ENCODE data around the gene WNK2.

DNA sequence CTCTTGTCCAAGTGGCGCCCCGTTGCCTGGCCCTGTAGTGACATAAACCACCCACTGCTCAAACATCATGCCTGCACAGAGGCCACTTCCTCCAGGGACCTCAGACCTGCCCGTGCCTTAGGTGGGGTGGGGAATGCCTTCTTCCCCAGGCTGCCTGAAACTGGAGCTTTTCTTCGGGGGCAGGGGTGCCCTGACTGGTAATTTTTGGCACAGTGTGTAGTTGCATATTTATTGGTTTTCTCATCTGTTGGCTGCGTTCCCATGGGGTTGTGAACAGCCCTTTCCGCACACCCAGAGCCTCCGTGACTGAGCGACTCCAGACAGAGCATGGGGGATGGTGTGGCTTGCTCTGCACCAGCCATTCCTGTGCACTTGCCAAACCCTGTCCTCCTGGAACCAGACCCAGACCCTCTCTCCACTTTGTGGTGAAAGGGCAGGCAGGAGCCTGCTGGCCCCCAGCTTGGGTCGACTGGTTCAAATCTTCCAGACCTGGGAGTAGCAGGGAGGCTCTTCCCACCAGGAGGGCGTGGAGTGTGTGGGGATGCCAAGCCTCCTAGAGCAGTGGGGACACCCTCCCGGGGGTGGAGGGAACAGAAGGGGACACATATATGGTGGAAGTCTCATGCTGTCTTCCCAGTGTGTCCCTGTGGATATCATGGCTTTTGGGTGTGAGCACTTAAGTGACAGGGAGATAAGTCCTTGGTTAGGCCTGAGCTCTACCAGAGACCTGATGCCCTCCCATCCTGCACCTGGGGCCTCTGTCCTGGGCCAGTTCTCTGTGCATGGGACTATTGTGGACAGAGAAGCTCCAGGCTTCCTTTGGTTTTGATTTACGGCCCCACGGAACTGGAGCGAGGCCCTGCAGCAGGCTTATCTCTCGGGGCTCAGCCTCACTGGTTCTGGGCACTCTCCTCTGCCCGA, 39.6 kb downstream of the WNK2 start:
- TF ChIP-seq, protein P1, sequence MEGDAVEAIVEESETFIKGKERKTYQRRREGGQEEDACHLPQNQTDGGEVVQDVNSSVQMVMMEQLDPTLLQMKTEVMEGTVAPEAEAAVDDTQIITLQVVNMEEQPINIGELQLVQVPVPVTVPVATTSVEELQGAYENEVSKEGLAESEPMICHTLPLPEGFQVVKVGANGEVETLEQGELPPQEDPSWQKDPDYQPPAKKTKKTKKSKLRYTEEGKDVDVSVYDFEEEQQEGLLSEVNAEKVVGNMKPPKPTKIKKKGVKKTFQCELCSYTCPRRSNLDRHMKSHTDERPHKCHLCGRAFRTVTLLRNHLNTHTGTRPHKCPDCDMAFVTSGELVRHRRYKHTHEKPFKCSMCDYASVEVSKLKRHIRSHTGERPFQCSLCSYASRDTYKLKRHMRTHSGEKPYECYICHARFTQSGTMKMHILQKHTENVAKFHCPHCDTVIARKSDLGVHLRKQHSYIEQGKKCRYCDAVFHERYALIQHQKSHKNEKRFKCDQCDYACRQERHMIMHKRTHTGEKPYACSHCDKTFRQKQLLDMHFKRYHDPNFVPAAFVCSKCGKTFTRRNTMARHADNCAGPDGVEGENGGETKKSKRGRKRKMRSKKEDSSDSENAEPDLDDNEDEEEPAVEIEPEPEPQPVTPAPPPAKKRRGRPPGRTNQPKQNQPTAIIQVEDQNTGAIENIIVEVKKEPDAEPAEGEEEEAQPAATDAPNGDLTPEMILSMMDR (IDR thresholded peaks at IDR 0.05; ENCODE audit: low read depth, low read length, poor library complexity, severe bottlenecking), result no peak
- no peak for TF ChIP-seq EZH2phosphoT487 (IDR thresholded peaks at IDR 0.05; ENCODE audit: borderline replicate concordance, low read length)

Measured in DOHH2 (cell line).